Neural cell (in vitro differentiated cells): ENCODE measurements around the gene MTRR. TPM values are rescaled to one million over a fixed set of nuclear protein-coding genes. Genes with fewer than 3 reads are reported as not detected.

ENCODE experiments used
- H2AFZ ChIP-seq: fragments of 200-600, 300-800 bp; sonication (generic), shearing (Covaris generic); 2 replicates; pipeline ENCODE4 v1.6.0; 2014; ENCODE audit warnings: low read depth, mild to moderate bottlenecking, antibody characterized with exemption, low read length, moderate library complexity
- H3F3A ChIP-seq: fragments of 200-600 bp; shearing (Covaris generic); 2 replicates; pipeline ENCODE4 v1.6.1; 2016; ENCODE audit warnings: mild to moderate bottlenecking, moderate library complexity, mixed read lengths, antibody characterized with exemption, low read length; ENCODE audit not compliant: insufficient read depth, poor library complexity, severe bottlenecking
- H3K27ac ChIP-seq: fragments of 200-600, 300-800 bp; sonication (generic), shearing (Covaris generic); 2 replicates; pipeline ENCODE4 v1.5.1; 2014; ENCODE audit warnings: mild to moderate bottlenecking, low read length, moderate library complexity
- H3K27me3 ChIP-seq: fragments of 300-800, 200-600 bp; sonication (generic), shearing (Covaris generic); 2 replicates; pipeline ENCODE4 v1.6.0; 2014; ENCODE audit warnings: mild to moderate bottlenecking, low read depth, low read length, moderate library complexity; ENCODE audit not compliant: insufficient read depth
- H3K36me3 ChIP-seq: fragments of 300-800, 200-600 bp; sonication (generic), shearing (Covaris generic); 2 replicates; pipeline ENCODE4 v1.5.1; 2014; ENCODE audit warnings: mild to moderate bottlenecking, antibody characterized with exemption, low read length, moderate library complexity; ENCODE audit not compliant: insufficient read depth
- H3K4me2 ChIP-seq: fragments of 300-800, 200-600 bp; sonication (generic), shearing (Covaris generic); 2 replicates; pipeline ENCODE4 v1.6.0; 2014; ENCODE audit warnings: mild to moderate bottlenecking, low read length
- H3K4me3 ChIP-seq: fragments of 300-800, 200-600 bp; sonication (generic), shearing (Covaris generic); 2 replicates; pipeline ENCODE4 v1.5.1; 2014; ENCODE audit warnings: mild to moderate bottlenecking, low read length, moderate library complexity
- H3K79me2 ChIP-seq: fragments of 200-600 bp; shearing (Covaris generic); replicated peaks from 2 replicates; pipeline ENCODE4 v1.6.0; 2014; ENCODE audit warnings: mild to moderate bottlenecking, low read length, moderate library complexity; ENCODE audit not compliant: insufficient read depth
- H3K9ac ChIP-seq: fragments of 300-800, 200-600 bp; sonication (generic), shearing (Covaris generic); 2 replicates; pipeline ENCODE4 v1.6.1; 2016; ENCODE audit warnings: mild to moderate bottlenecking, low read length, mixed read lengths
- H3K9me2 ChIP-seq: fragments of 200-600 bp; shearing (Covaris generic); 2 replicates; pipeline ENCODE4 v1.6.1; 2016; ENCODE audit warnings: mild to moderate bottlenecking, low read length, mixed read lengths; ENCODE audit not compliant: insufficient read depth
- H3K9me3 ChIP-seq: fragments of 200-600, 300-800 bp; sonication (generic), shearing (Covaris generic); 2 replicates; pipeline ENCODE4 v1.6.1; 2016; ENCODE audit warnings: mild to moderate bottlenecking, mixed run types, low read length, moderate library complexity, mixed read lengths
- H4K20me1 ChIP-seq: fragments of 200-600 bp; shearing (Covaris generic); 2 replicates; pipeline ENCODE4 v1.6.1; 2016; ENCODE audit warnings: mild to moderate bottlenecking, mixed run types; ENCODE audit not compliant: insufficient read depth
- EP300 ChIP-seq: fragments of 450-650 bp; conservative IDR thresholded peaks from 2 replicates; pipeline ENCODE4 v1.6.1; 2014; ENCODE audit warnings: antibody characterized with exemption, mild to moderate bottlenecking, moderate library complexity; ENCODE audit not compliant: poor library complexity, severe bottlenecking
- EZH2 ChIP-seq: fragments of 200-600, 300-800 bp; shearing (Covaris generic), sonication (generic); IDR thresholded peaks from 2 replicates; pipeline ENCODE4 v1.6.1; 2014; ENCODE audit warnings: antibody characterized with exemption, low read length, borderline replicate concordance, mild to moderate bottlenecking; ENCODE audit not compliant: insufficient read depth, poor library complexity, severe bottlenecking
- MXI1 ChIP-seq: fragments of 450-650 bp; conservative IDR thresholded peaks from 2 replicates; pipeline ENCODE4 v1.6.1; 2014; ENCODE audit warnings: antibody characterized with exemption, mild to moderate bottlenecking; ENCODE audit not compliant: poor library complexity, severe bottlenecking
- POLR2AphosphoS5 ChIP-seq: IDR thresholded peaks from 2 replicates; pipeline ENCODE4 v1.6.1; 2012
- RAD21 ChIP-seq: fragments of 450-650 bp; conservative IDR thresholded peaks from 2 replicates; pipeline ENCODE4 v1.6.1; 2014; ENCODE audit warnings: antibody characterized with exemption, mild to moderate bottlenecking, moderate library complexity
- SMC3 ChIP-seq: fragments of 450-650 bp; conservative IDR thresholded peaks from 2 replicates; pipeline ENCODE4 v1.6.1; 2014; ENCODE audit warnings: antibody characterized with exemption, mild to moderate bottlenecking, moderate library complexity; ENCODE audit not compliant: poor library complexity
- TAF1 ChIP-seq: IDR thresholded peaks from 2 replicates; pipeline ENCODE4 v1.6.1; 2012; ENCODE audit warnings: low read depth
- polyA plus RNA-seq: library from polyadenylated mRNA; depleted of rRNA; stranded (reverse); fragments of >200 nt; gene quantifications from 2 replicates; pipeline ENCODE4 v1.2.3, GENCODE V29; 2014
- TF ChIP-seq, protein P1 (sequence below): fragments of 450-650 bp; IDR thresholded peaks from 2 replicates; pipeline ENCODE4 v1.5.1; 2014; ENCODE audit warnings: antibody characterized with exemption, mild to moderate bottlenecking, moderate library complexity; ENCODE audit not compliant: poor library complexity, severe bottlenecking
- TF ChIP-seq, protein P2 (sequence below): IDR thresholded peaks from 2 replicates; pipeline ENCODE4 v1.6.1; 2012; ENCODE audit warnings: borderline replicate concordance

MTRR gene
- polyA plus RNA-seq, 1 donor from 2014 or later = 34.1 TPM

- TF ChIP-seq RAD21 = no peak
- no peak for TF ChIP-seq MXI1
- no peak for TF ChIP-seq POLR2AphosphoS5
- TF ChIP-seq EZH2 = no peak
- TF ChIP-seq EP300 = no peak
- TF ChIP-seq, protein P1, sequence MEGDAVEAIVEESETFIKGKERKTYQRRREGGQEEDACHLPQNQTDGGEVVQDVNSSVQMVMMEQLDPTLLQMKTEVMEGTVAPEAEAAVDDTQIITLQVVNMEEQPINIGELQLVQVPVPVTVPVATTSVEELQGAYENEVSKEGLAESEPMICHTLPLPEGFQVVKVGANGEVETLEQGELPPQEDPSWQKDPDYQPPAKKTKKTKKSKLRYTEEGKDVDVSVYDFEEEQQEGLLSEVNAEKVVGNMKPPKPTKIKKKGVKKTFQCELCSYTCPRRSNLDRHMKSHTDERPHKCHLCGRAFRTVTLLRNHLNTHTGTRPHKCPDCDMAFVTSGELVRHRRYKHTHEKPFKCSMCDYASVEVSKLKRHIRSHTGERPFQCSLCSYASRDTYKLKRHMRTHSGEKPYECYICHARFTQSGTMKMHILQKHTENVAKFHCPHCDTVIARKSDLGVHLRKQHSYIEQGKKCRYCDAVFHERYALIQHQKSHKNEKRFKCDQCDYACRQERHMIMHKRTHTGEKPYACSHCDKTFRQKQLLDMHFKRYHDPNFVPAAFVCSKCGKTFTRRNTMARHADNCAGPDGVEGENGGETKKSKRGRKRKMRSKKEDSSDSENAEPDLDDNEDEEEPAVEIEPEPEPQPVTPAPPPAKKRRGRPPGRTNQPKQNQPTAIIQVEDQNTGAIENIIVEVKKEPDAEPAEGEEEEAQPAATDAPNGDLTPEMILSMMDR = no peak
- no peak for TF ChIP-seq SMC3
- no peak for TF ChIP-seq TAF1
- TF ChIP-seq, protein P2, sequence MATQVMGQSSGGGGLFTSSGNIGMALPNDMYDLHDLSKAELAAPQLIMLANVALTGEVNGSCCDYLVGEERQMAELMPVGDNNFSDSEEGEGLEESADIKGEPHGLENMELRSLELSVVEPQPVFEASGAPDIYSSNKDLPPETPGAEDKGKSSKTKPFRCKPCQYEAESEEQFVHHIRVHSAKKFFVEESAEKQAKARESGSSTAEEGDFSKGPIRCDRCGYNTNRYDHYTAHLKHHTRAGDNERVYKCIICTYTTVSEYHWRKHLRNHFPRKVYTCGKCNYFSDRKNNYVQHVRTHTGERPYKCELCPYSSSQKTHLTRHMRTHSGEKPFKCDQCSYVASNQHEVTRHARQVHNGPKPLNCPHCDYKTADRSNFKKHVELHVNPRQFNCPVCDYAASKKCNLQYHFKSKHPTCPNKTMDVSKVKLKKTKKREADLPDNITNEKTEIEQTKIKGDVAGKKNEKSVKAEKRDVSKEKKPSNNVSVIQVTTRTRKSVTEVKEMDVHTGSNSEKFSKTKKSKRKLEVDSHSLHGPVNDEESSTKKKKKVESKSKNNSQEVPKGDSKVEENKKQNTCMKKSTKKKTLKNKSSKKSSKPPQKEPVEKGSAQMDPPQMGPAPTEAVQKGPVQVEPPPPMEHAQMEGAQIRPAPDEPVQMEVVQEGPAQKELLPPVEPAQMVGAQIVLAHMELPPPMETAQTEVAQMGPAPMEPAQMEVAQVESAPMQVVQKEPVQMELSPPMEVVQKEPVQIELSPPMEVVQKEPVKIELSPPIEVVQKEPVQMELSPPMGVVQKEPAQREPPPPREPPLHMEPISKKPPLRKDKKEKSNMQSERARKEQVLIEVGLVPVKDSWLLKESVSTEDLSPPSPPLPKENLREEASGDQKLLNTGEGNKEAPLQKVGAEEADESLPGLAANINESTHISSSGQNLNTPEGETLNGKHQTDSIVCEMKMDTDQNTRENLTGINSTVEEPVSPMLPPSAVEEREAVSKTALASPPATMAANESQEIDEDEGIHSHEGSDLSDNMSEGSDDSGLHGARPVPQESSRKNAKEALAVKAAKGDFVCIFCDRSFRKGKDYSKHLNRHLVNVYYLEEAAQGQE = no peak
- H3K79me2 ChIP-seq = no peaks in the 10 kb centered on the region
- no peak overlapping the region for H2AFZ ChIP-seq
- no peaks in the 10 kb centered on the region for H3K9me3 ChIP-seq
- H3K4me3 ChIP-seq = no peak overlapping the region
- peaks cover 15% of the 10 kb centered on the region for H3K27me3 ChIP-seq
- H3K36me3 ChIP-seq = no peaks in the 10 kb centered on the region
- H3K9me2 ChIP-seq = no peaks in the 10 kb centered on the region
- no peaks in the 10 kb centered on the region for H4K20me1 ChIP-seq
- no peak overlapping the region for H3K27ac ChIP-seq
- H3K9ac ChIP-seq = no peak overlapping the region
- H3F3A ChIP-seq = no peaks in the 10 kb centered on the region
- H3K4me2 ChIP-seq = no peak overlapping the region
These were observed 22.6 kb upstream of the MTRR start for GRCh38 chr5:7846327-7846726.

- no peaks in the 10 kb centered on the region for H3K36me3 ChIP-seq
- H3F3A ChIP-seq = no peaks in the 10 kb centered on the region
- H3K9me3 ChIP-seq = no peaks in the 10 kb centered on the region
- TF ChIP-seq SMC3 = no peak
- no peak for TF ChIP-seq EZH2
- H3K27me3 ChIP-seq = peaks cover 15% of the 10 kb centered on the region
- no peaks in the 10 kb centered on the region for H3K9me2 ChIP-seq
- no peak overlapping the region for H3K4me3 ChIP-seq
- no peak overlapping the region for H2AFZ ChIP-seq
- H3K4me2 ChIP-seq = no peak overlapping the region
- no peaks in the 10 kb centered on the region for H3K79me2 ChIP-seq
- H3K27ac ChIP-seq = no peak overlapping the region
- no peaks in the 10 kb centered on the region for H4K20me1 ChIP-seq
- no peak overlapping the region for H3K9ac ChIP-seq
These were observed 20.7 kb upstream of the MTRR start for GRCh38 chr5:7848296-7848695.
